Neural progenitor cell (in vitro differentiated cells): Measurements from ENCODE around the gene COG6. TPM values are rescaled to one million over a fixed set of nuclear protein-coding genes. Genes with fewer than 3 reads are reported as not detected.

Experiments used
- DNase-seq: peaks from one replicate; pipeline ENCODE4 v3.0.0-alpha.2; 2016; ENCODE audit warnings: low spot score
- H2AFZ ChIP-seq: fragments of 200-600 bp; sonication (generic); replicated peaks from 2 replicates; pipeline ENCODE4 v1.6.1; 2016; ENCODE audit warnings: antibody characterized with exemption
- H3F3A ChIP-seq: fragments of 200-600 bp; sonication (generic); 2 replicates; pipeline ENCODE4 v1.6.1; 2016; ENCODE audit warnings: antibody characterized with exemption, low read depth
- H3K27ac ChIP-seq: fragments of 200-600 bp; sonication (generic); 2 replicates; pipeline ENCODE4 v1.5.1; 2016; ENCODE audit warnings: mild to moderate bottlenecking
- H3K27me3 ChIP-seq: fragments of 200-600 bp; sonication (generic); 2 replicates; pipeline ENCODE4 v1.6.1; 2016; ENCODE audit warnings: mild to moderate bottlenecking, moderate library complexity
- H3K36me3 ChIP-seq: fragments of 200-600 bp; sonication (generic); 2 replicates; pipeline ENCODE4 v1.5.1; 2016
- H3K4me1 ChIP-seq: fragments of 200-600 bp; sonication (generic); 2 replicates; pipeline ENCODE4 v1.6.1; 2016; ENCODE audit warnings: mixed run types
- H3K4me2 ChIP-seq: fragments of 200-600 bp; sonication (generic); 2 replicates; pipeline ENCODE4 v1.6.1; 2016
- H3K4me3 ChIP-seq: fragments of 200-600 bp; sonication (generic); 2 replicates; pipeline ENCODE4 v1.5.1; 2016
- H3K79me2 ChIP-seq: fragments of 200-600 bp; sonication (generic); 2 replicates; pipeline ENCODE4 v1.6.1; 2016; ENCODE audit warnings: low read depth
- H3K9ac ChIP-seq: fragments of 200-600 bp; sonication (generic); 2 replicates; pipeline ENCODE4 v1.6.1; 2016
- H3K9me3 ChIP-seq: fragments of 200-600 bp; sonication (generic); 2 replicates; pipeline ENCODE4 v1.5.1; 2016; ENCODE audit warnings: low read depth
- H4K20me1 ChIP-seq: fragments of 200-600 bp; sonication (generic); 2 replicates; pipeline ENCODE4 v1.6.1; 2016; ENCODE audit warnings: low read depth
- H3K27ac Mint-ChIP-seq: 3 replicates; pipeline ENCODE4 v1.8.0; 2021; ENCODE audit warnings: mixed read lengths
- H3K27me3 Mint-ChIP-seq: 2 replicates; pipeline ENCODE4 v1.8.0; 2022; ENCODE audit warnings: low read depth, mild to moderate bottlenecking, inconsistent platforms, moderate library complexity, mixed read lengths; ENCODE audit not compliant: insufficient read depth
- H3K36me3 Mint-ChIP-seq: 3 replicates; pipeline ENCODE4 v1.8.0; 2021; ENCODE audit warnings: mixed read lengths
- H3K4me1 Mint-ChIP-seq: 3 replicates; pipeline ENCODE4 v1.8.0; 2021; ENCODE audit warnings: mixed read lengths
- H3K4me3 Mint-ChIP-seq: 3 replicates; pipeline ENCODE4 v1.8.0; 2021; ENCODE audit warnings: mild to moderate bottlenecking, moderate library complexity, mixed read lengths
- H3K9me3 Mint-ChIP-seq: 3 replicates; pipeline ENCODE4 v1.8.0; 2020; ENCODE audit warnings: mixed read lengths
- EZH2 ChIP-seq: fragments of 200-600 bp; sonication (generic); IDR thresholded peaks from 2 replicates; pipeline ENCODE4 v1.6.1; 2017; ENCODE audit warnings: antibody characterized with exemption, mild to moderate bottlenecking, moderate library complexity
- EZH2phosphoT487 ChIP-seq: fragments of 200-600 bp; sonication (generic); IDR thresholded peaks from 2 replicates; pipeline ENCODE4 v1.6.1; 2017; ENCODE audit warnings: antibody characterized with exemption
- total RNA-seq: library from RNA; depleted of rRNA; stranded (reverse); fragments of >200 nt; gene quantifications from 2 replicates; pipeline ENCODE4 v1.2.3, GENCODE V29; 2015; ENCODE audit warnings: low replicate concordance
- TF ChIP-seq, protein P1 (sequence below): fragments of 200-600 bp; sonication (generic); IDR thresholded peaks from 2 replicates; pipeline ENCODE4 v1.5.1; 2017; ENCODE audit warnings: antibody characterized with exemption, mild to moderate bottlenecking

Gene COG6
- total RNA-seq, 1 donor from 2014 or later = 33.1 TPM

GRCh38 chr13:39655041-39655568 lies 357 bp upstream of the COG6 start:
- peak overlapping the region; percentile 93 for H3K4me2 ChIP-seq
- H3K36me3 ChIP-seq = no peaks in the 10 kb centered on the region
- no peaks in the 10 kb centered on the region for H3K9me3 Mint-ChIP-seq
- H3K27ac ChIP-seq = no peak overlapping the region
- H3K4me1 ChIP-seq = peaks cover 5% of the 10 kb centered on the region
- peaks cover 19% of the 10 kb centered on the region for H3K79me2 ChIP-seq
- no peaks in the 10 kb centered on the region for H4K20me1 ChIP-seq
- peak overlapping the region; percentile 97 for H2AFZ ChIP-seq
- peak overlapping the region; percentile 91 for H3K4me3 ChIP-seq
- peak overlapping the region; percentile 100 for H3K4me3 Mint-ChIP-seq
- H3K9ac ChIP-seq = no peak overlapping the region
- no peak for DNase-seq
- no peak for TF ChIP-seq EZH2phosphoT487
- peak; percentile 45 for TF ChIP-seq EZH2
- TF ChIP-seq, protein P1, sequence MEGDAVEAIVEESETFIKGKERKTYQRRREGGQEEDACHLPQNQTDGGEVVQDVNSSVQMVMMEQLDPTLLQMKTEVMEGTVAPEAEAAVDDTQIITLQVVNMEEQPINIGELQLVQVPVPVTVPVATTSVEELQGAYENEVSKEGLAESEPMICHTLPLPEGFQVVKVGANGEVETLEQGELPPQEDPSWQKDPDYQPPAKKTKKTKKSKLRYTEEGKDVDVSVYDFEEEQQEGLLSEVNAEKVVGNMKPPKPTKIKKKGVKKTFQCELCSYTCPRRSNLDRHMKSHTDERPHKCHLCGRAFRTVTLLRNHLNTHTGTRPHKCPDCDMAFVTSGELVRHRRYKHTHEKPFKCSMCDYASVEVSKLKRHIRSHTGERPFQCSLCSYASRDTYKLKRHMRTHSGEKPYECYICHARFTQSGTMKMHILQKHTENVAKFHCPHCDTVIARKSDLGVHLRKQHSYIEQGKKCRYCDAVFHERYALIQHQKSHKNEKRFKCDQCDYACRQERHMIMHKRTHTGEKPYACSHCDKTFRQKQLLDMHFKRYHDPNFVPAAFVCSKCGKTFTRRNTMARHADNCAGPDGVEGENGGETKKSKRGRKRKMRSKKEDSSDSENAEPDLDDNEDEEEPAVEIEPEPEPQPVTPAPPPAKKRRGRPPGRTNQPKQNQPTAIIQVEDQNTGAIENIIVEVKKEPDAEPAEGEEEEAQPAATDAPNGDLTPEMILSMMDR = no peak
- H3K36me3 Mint-ChIP-seq = no peaks in the 10 kb centered on the region
- no peaks in the 10 kb centered on the region for H3K27me3 ChIP-seq
- H3F3A ChIP-seq = peaks cover under 1% of the 10 kb centered on the region
- H3K9me3 ChIP-seq = no peaks in the 10 kb centered on the region
- no peak overlapping the region for H3K27ac Mint-ChIP-seq
- H3K4me1 Mint-ChIP-seq = peaks cover 13% of the 10 kb centered on the region
- H3K27me3 Mint-ChIP-seq = no peaks in the 10 kb centered on the region

DNA sequence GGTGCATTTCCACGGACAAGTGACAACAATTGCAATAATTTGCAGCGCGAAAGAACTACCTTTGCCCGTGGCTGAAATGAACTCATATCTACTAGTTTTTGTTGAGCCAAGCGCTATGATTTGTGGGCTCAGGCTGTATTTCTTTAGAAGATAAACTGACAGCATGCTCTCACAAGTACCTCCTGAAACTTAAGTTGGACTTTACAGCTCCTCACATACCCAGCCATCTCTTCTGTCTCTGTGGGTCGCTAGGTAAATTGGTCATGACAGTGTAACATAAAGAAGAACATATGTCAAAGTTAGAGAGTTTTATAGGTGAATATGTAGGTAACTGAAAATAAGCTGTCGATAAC lies 839 bp downstream of the COG6 start:
- H3K79me2 ChIP-seq = peaks cover 19% of the 10 kb centered on the region
- H3K4me1 Mint-ChIP-seq = peaks cover 13% of the 10 kb centered on the region
- H3K27ac Mint-ChIP-seq = peak overlapping the region; percentile 93
- no peak overlapping the region for H3K27ac ChIP-seq
- peak; percentile 4 for DNase-seq
- H3K36me3 Mint-ChIP-seq = no peaks in the 10 kb centered on the region
- H3K36me3 ChIP-seq = no peaks in the 10 kb centered on the region
- H3K27me3 Mint-ChIP-seq = no peaks in the 10 kb centered on the region
- H3K9me3 Mint-ChIP-seq = no peaks in the 10 kb centered on the region
- H3K4me3 ChIP-seq = peak overlapping the region; percentile 91
- H3K9ac ChIP-seq = no peak overlapping the region
- H4K20me1 ChIP-seq = no peaks in the 10 kb centered on the region
- H3K4me2 ChIP-seq = peak overlapping the region; percentile 93
- peaks cover 6% of the 10 kb centered on the region for H3F3A ChIP-seq
- H2AFZ ChIP-seq = peak overlapping the region; percentile 97
- no peaks in the 10 kb centered on the region for H3K9me3 ChIP-seq
- peak overlapping the region; percentile 100 for H3K4me3 Mint-ChIP-seq
- peaks cover 5% of the 10 kb centered on the region for H3K4me1 ChIP-seq
- TF ChIP-seq, protein P1 = no peak
- TF ChIP-seq EZH2 (no peak), EZH2phosphoT487 (no peak)
- no peaks in the 10 kb centered on the region for H3K27me3 ChIP-seq

GRCh38 chr13:39663508-39663907 lies 8.0 kb downstream of the COG6 start:
- Histone ChIP-seq H4K20me1 (no peaks in the 10 kb centered on the region), H3F3A (peaks cover 6% of the 10 kb centered on the region), H3K27me3 (no peaks in the 10 kb centered on the region), H3K79me2 (no peaks in the 10 kb centered on the region), H3K9ac (no peak overlapping the region), H3K4me1 (no peaks in the 10 kb centered on the region), H2AFZ (no peak overlapping the region), H3K4me3 (no peak overlapping the region), H3K36me3 (peaks cover 4% of the 10 kb centered on the region), H3K4me2 (no peak overlapping the region), H3K27ac (no peak overlapping the region), H3K9me3 (no peaks in the 10 kb centered on the region)
- Mint-ChIP-seq H3K36me3 (peaks cover 6% of the 10 kb centered on the region), H3K4me3 (no peak overlapping the region), H3K27ac (no peak overlapping the region), H3K9me3 (no peaks in the 10 kb centered on the region), H3K27me3 (no peaks in the 10 kb centered on the region), H3K4me1 (no peaks in the 10 kb centered on the region)
- no peak for DNase-seq
- TF ChIP-seq, protein P1 = no peak
- TF ChIP-seq EZH2 (no peak), EZH2phosphoT487 (no peak)
